Neuron (in vitro differentiated cells): Measurements from ENCODE around the gene RRP8.
A peak's percentile ranks its signal among the peaks of the same experiment; 100 is the strongest.

ENCODE experiments used
- H2AFZ ChIP-seq: one replicate; pipeline ENCODE4 v1.6.1; 2013; ENCODE audit warnings: low read depth, mild to moderate bottlenecking, inconsistent platforms, low read length, moderate library complexity
- H3K27me3 ChIP-seq: one replicate; pipeline ENCODE4 v1.6.1; 2013; ENCODE audit warnings: low read length; ENCODE audit not compliant: insufficient read depth
- H3K36me3 ChIP-seq: one replicate; pipeline ENCODE4 v1.6.1; 2013; ENCODE audit warnings: low read length; ENCODE audit not compliant: insufficient read depth
- H3K4me1 ChIP-seq: one replicate; pipeline ENCODE4 v1.6.1; 2013; ENCODE audit warnings: low read length; ENCODE audit not compliant: insufficient read depth
- H3K4me3 ChIP-seq: 2 replicates; pipeline ENCODE4 v1.5.1; 2013; ENCODE audit warnings: mild to moderate bottlenecking, low read length, moderate library complexity
- H3K9me3 ChIP-seq: one replicate; pipeline ENCODE4 v1.6.1; 2013; ENCODE audit warnings: low read length

RRP8 gene

GRCh38 chr11:6609502-6610015 is 6.1 kb upstream of the RRP8 start:
- no peaks in the 10 kb centered on the region for H3K9me3 ChIP-seq
- no peaks in the 10 kb centered on the region for H3K27me3 ChIP-seq
- H3K4me3 ChIP-seq = no peak overlapping the region
- peaks cover 47% of the 10 kb centered on the region for H3K4me1 ChIP-seq
- no peak overlapping the region for H2AFZ ChIP-seq
- H3K36me3 ChIP-seq = peaks cover 41% of the 10 kb centered on the region

DNA sequence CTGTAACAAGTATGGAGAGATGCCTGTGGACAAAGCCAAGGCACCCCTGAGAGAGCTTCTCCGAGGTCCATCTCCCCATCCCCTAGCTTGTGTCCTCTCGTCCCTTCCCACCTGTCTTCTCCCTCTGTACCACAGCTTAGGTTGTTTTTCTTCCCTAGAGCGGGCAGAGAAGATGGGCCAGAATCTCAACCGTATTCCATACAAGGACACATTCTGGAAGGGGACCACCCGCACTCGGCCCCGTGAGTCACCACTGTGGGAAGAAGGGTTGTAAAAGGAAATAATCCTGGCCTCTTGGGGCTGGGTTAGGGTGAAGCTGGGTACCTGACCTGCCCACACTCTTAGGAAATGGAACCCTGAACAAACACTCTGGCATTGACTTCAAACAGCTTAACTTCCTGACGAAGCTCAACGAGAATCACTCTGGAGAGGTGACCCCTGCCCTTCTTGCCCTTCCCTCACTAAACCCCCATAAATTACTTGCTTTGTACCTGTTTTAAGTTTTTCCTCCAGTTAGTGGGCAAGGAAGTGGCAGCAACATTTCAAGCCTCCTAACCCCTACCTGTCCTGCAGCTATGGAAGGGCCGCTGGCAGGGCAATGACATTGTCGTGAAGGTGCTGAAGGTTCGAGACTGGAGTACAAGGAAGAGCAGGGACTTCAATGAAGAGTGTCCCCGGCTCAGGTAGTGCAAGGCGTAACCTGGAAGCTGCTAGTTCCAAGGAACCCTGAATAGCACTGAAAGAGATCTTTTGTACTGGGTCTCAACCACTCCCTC is 5.5 kb upstream of the RRP8 start:
- Histone ChIP-seq H2AFZ (no peak overlapping the region), H3K36me3 (peaks cover 41% of the 10 kb centered on the region), H3K27me3 (no peaks in the 10 kb centered on the region), H3K4me1 (peaks cover 49% of the 10 kb centered on the region), H3K9me3 (no peaks in the 10 kb centered on the region), H3K4me3 (no peak overlapping the region)

DNA sequence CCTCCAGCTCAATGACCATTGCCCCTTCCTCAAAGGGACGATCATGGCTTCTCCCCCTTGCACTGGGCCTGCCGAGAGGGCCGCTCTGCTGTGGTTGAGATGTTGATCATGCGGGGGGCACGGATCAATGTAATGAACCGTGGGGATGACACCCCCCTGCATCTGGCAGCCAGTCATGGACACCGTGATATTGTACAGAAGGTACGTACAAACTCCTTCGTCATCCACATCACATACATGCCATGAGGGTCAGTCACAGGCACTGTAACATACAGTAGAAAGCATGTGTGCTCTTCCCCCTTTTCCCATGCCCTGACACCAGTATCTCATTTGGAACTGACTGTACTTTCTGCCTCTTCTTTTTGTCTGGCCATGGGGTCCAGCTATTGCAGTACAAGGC is 4.6 kb upstream of the RRP8 start:
- Histone ChIP-seq H2AFZ (no peak overlapping the region), H3K27me3 (no peaks in the 10 kb centered on the region), H3K4me1 (peaks cover 47% of the 10 kb centered on the region), H3K36me3 (peaks cover 41% of the 10 kb centered on the region), H3K4me3 (no peak overlapping the region), H3K9me3 (no peaks in the 10 kb centered on the region)

GRCh38 chr11:6607190-6607795 is 3.9 kb upstream of the RRP8 start:
- H3K9me3 ChIP-seq = no peaks in the 10 kb centered on the region
- H3K36me3 ChIP-seq = peaks cover 41% of the 10 kb centered on the region
- no peaks in the 10 kb centered on the region for H3K27me3 ChIP-seq
- H3K4me1 ChIP-seq = peaks cover 45% of the 10 kb centered on the region
- H3K4me3 ChIP-seq = no peak overlapping the region
- H2AFZ ChIP-seq = no peak overlapping the region

- H3K9me3 ChIP-seq = no peaks in the 10 kb centered on the region
- peaks cover 44% of the 10 kb centered on the region for H3K36me3 ChIP-seq
- peak overlapping the region; percentile 11 for H3K4me3 ChIP-seq
- no peaks in the 10 kb centered on the region for H3K27me3 ChIP-seq
- H2AFZ ChIP-seq = no peak overlapping the region
- H3K4me1 ChIP-seq = peaks cover 51% of the 10 kb centered on the region
Observed at GRCh38 chr11:6606471-6607189, 3.2 kb upstream of the RRP8 start.

- Histone ChIP-seq H2AFZ (no peak overlapping the region), H3K4me3 (peak overlapping the region; percentile 92), H3K9me3 (no peaks in the 10 kb centered on the region), H3K27me3 (no peaks in the 10 kb centered on the region), H3K36me3 (peaks cover 45% of the 10 kb centered on the region), H3K4me1 (peaks cover 44% of the 10 kb centered on the region)
Observed at GRCh38 chr11:6604790-6605189, 1.4 kb upstream of the RRP8 start.

DNA sequence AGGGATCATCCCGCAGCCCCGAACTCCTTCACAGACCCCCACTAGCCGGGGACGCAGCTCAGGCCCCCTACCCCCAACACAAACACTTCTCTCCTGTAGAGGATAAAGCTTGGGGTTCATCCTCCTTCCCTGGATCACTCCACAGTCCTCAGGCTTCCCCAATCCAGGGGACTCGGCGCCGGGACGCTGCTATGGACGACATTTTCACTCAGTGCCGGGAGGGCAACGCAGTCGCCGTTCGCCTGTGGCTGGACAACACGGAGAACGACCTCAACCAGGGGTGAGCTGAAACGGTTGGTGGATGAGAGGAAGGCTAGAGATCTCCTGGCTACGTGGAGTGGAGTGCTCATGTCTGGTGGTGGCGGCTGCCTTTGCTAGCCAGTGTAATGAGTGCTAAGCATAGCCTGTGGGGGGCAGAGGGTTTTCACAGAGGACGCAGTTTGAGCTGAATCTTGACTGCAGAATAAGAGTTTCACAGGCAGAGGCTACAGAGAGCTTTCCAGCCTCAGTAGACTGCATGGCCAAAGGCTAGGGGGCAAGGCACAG is 738 bp upstream of the RRP8 start:
- no peaks in the 10 kb centered on the region for H3K9me3 ChIP-seq
- peaks cover 44% of the 10 kb centered on the region for H3K4me1 ChIP-seq
- no peaks in the 10 kb centered on the region for H3K27me3 ChIP-seq
- peak overlapping the region; percentile 68 for H2AFZ ChIP-seq
- H3K4me3 ChIP-seq = peak overlapping the region; percentile 92
- peaks cover 44% of the 10 kb centered on the region for H3K36me3 ChIP-seq

GRCh38 chr11:6602096-6602940 is 1.1 kb downstream of the RRP8 start:
- Histone ChIP-seq H3K27me3 (no peaks in the 10 kb centered on the region), H3K4me3 (peak overlapping the region; percentile 92), H3K4me1 (peaks cover 38% of the 10 kb centered on the region), H3K9me3 (no peaks in the 10 kb centered on the region), H2AFZ (no peak overlapping the region), H3K36me3 (peaks cover 40% of the 10 kb centered on the region)

- no peak overlapping the region for H2AFZ ChIP-seq
- H3K36me3 ChIP-seq = peaks cover 45% of the 10 kb centered on the region
- peaks cover 33% of the 10 kb centered on the region for H3K4me1 ChIP-seq
- no peaks in the 10 kb centered on the region for H3K27me3 ChIP-seq
- H3K4me3 ChIP-seq = no peak overlapping the region
- H3K9me3 ChIP-seq = no peaks in the 10 kb centered on the region
Observed at GRCh38 chr11:6601041-6601461, 2.4 kb downstream of the RRP8 start.

DNA sequence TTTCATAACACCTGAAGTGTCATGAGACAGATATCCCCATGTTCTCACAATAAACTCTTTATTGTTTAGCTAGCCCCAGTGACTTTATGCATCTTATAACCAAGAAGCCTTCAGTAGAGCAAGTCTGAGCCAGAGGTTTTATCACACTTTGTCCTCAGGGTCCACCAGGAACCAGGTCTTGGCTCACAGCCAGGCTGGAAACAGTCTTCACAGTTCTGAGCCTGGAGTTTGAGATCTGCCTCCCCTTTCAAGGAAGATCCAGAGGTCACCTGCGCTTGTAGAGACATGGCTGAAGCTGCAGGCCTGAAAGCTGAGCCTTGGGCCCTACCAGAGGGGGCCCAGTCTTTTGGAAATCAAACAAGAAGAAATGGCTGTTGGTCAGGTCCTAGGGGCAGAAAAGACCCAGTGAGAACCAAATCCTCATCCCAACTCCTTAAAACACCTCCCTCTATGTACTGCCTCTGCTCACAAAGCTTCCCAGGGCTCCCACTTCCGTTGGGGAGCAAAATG is 3.5 kb downstream of the RRP8 start:
- H3K27me3 ChIP-seq = no peaks in the 10 kb centered on the region
- H3K36me3 ChIP-seq = peaks cover 45% of the 10 kb centered on the region
- no peak overlapping the region for H3K4me3 ChIP-seq
- no peak overlapping the region for H2AFZ ChIP-seq
- no peaks in the 10 kb centered on the region for H3K9me3 ChIP-seq
- H3K4me1 ChIP-seq = peaks cover 26% of the 10 kb centered on the region

- Histone ChIP-seq H3K36me3 (peaks cover 48% of the 10 kb centered on the region), H3K4me1 (peaks cover 21% of the 10 kb centered on the region), H3K9me3 (no peaks in the 10 kb centered on the region), H3K27me3 (no peaks in the 10 kb centered on the region), H3K4me3 (no peak overlapping the region), H2AFZ (no peak overlapping the region)
Observed at GRCh38 chr11:6599449-6599848, 4.0 kb downstream of the RRP8 start.

- H3K36me3 ChIP-seq = peaks cover 50% of the 10 kb centered on the region
- H2AFZ ChIP-seq = no peak overlapping the region
- H3K9me3 ChIP-seq = no peaks in the 10 kb centered on the region
- peaks cover 20% of the 10 kb centered on the region for H3K4me1 ChIP-seq
- no peak overlapping the region for H3K4me3 ChIP-seq
- no peaks in the 10 kb centered on the region for H3K27me3 ChIP-seq
Observed at GRCh38 chr11:6598555-6598954, 4.9 kb downstream of the RRP8 start.
